Measurements from ENCODE around the gene GLIPR1L2.

GLIPR1L2 gene
- total RNA-seq, result 0.11 to 2.3 (median 0.38) reads per million in 3 experiments

- peak; percentile 79 for DNase-seq
Observed at GRCh38 chr12:75390899-75391538, at the start of gene GLIPR1L2. GLIPR1L2 (plus strand) TSS chr12:75391089; CDS start chr12:75391117, 28 bp downstream.

- DNase-seq, result no peak
Observed at GRCh38 chr12:75341873-75342272, 49.0 kb upstream of the GLIPR1L2 start.

GRCh38 chr12:75345531-75345930 is 45.4 kb upstream of the GLIPR1L2 start:
- DNase-seq, result no peak

GRCh38 chr12:75346215-75346614 is 44.7 kb upstream of the GLIPR1L2 start:
- peak; percentile 30 for DNase-seq

- no peak for DNase-seq
Observed at GRCh38 chr12:75349946-75350345, 40.9 kb upstream of the GLIPR1L2 start.

GRCh38 chr12:75350413-75350812 is 40.5 kb upstream of the GLIPR1L2 start:
- no peak for DNase-seq

GRCh38 chr12:75354011-75354410 is 36.9 kb upstream of the GLIPR1L2 start:
- no peak for DNase-seq

- DNase-seq, result peak; percentile 8
Observed at GRCh38 chr12:75360920-75361319, 30.0 kb upstream of the GLIPR1L2 start.

GRCh38 chr12:75361408-75361807 is 29.5 kb upstream of the GLIPR1L2 start:
- no peak for DNase-seq

GRCh38 chr12:75364919-75365318 is 26.0 kb upstream of the GLIPR1L2 start:
- no peak for DNase-seq

- no peak for DNase-seq
Observed at GRCh38 chr12:75366629-75367028, 24.3 kb upstream of the GLIPR1L2 start.

GRCh38 chr12:75374971-75375370 is 15.9 kb upstream of the GLIPR1L2 start:
- no peak for DNase-seq

GRCh38 chr12:75378354-75378753 is 12.5 kb upstream of the GLIPR1L2 start:
- DNase-seq, result no peak

- DNase-seq, result no peak
Observed at GRCh38 chr12:75389061-75389460, 1.8 kb upstream of the GLIPR1L2 start.

- no peak for DNase-seq
Observed at GRCh38 chr12:75389706-75390105, 1.2 kb upstream of the GLIPR1L2 start.

- DNase-seq, result no peak
Observed at GRCh38 chr12:75390156-75390898, 562 bp upstream of the GLIPR1L2 start.

- no peak for DNase-seq
Observed at GRCh38 chr12:75404231-75404630, 13.3 kb downstream of the GLIPR1L2 start.

- DNase-seq, result no peak
Observed at GRCh38 chr12:75407683-75408082, 16.8 kb downstream of the GLIPR1L2 start.

- no peak for DNase-seq
Observed at GRCh38 chr12:75409830-75410229, 18.9 kb downstream of the GLIPR1L2 start.

- no peak for DNase-seq
Observed at GRCh38 chr12:75414671-75415070, 23.8 kb downstream of the GLIPR1L2 start.

GRCh38 chr12:75419841-75420240 is 29.0 kb downstream of the GLIPR1L2 start:
- no peak for DNase-seq

- no peak for DNase-seq
Observed at GRCh38 chr12:75427491-75427890, 36.6 kb downstream of the GLIPR1L2 start.

GRCh38 chr12:75428767-75429166 is 37.9 kb downstream of the GLIPR1L2 start:
- DNase-seq, result no peak

GRCh38 chr12:75432924-75433323 is 42.0 kb downstream of the GLIPR1L2 start:
- no peak for DNase-seq

Measured in central memory CD4-positive, alpha-beta T cell (primary cell).